ENCODE data around the gene ABCG1.

ABCG1 gene

DNA sequence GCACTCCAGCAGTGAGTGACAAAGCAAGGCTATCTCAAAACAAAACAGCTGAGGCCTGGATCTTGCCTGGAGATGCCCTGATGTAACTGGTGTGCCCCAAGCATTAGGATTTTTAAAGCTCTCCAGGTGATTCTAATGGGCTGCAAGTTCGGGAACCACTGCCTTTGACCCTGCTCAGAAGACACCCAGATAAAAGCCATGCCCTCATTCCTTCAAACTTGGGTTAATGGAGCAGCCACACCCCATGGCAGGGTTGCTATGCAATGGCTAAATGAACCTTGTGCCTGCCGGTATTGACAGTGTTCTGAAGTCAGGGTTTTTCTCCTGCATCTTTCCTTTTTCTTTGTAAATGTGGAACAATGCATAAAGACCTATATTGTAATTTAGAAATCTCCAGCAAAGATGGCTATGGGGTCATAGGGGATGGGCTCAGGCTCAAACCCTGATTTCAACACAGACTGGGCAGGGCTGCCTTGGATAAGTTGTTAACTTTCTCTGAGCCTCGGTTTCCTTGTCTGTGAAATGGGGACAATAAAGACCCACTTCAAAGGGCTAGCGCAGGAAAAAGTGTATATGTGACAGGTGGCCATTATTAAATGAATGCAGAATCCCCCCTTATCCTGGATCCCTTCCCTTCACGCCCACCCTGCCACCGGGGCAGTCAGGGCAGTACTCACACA is 95.8 kb downstream of the ABCG1 start:
- Histone ChIP-seq H3K4me2 (no peak overlapping the region), H3K4me3 (IDR thresholded peaks at IDR 0.05; ENCODE audit: insufficient read depth, low read depth, low read length) (no peak overlapping the region), H3K27me3 (ENCODE audit: insufficient read depth, low read depth) (peaks cover 24% of the 10 kb centered on the region; the same call in 1 of the 2 replicates), H4K20me1 (ENCODE audit: insufficient read depth) (no peaks in the 10 kb centered on the region), H3K27ac (no peak overlapping the region), H3K4me1 (ENCODE audit: low read depth, poor library complexity, severe bottlenecking) (no peaks in the 10 kb centered on the region), H3K79me2 (ENCODE audit: insufficient read depth, low read depth) (no peaks in the 10 kb centered on the region), H3K36me3 (ENCODE audit: insufficient read depth) (no peaks in the 10 kb centered on the region), H3K9ac (no peak overlapping the region), H2AFZ (ENCODE audit: low read depth) (no peak overlapping the region)
- TF ChIP-seq, protein P1, sequence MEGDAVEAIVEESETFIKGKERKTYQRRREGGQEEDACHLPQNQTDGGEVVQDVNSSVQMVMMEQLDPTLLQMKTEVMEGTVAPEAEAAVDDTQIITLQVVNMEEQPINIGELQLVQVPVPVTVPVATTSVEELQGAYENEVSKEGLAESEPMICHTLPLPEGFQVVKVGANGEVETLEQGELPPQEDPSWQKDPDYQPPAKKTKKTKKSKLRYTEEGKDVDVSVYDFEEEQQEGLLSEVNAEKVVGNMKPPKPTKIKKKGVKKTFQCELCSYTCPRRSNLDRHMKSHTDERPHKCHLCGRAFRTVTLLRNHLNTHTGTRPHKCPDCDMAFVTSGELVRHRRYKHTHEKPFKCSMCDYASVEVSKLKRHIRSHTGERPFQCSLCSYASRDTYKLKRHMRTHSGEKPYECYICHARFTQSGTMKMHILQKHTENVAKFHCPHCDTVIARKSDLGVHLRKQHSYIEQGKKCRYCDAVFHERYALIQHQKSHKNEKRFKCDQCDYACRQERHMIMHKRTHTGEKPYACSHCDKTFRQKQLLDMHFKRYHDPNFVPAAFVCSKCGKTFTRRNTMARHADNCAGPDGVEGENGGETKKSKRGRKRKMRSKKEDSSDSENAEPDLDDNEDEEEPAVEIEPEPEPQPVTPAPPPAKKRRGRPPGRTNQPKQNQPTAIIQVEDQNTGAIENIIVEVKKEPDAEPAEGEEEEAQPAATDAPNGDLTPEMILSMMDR (conservative IDR thresholded peaks at IDR 0.05; ENCODE audit: low read depth, low read length), result no peak

DNA sequence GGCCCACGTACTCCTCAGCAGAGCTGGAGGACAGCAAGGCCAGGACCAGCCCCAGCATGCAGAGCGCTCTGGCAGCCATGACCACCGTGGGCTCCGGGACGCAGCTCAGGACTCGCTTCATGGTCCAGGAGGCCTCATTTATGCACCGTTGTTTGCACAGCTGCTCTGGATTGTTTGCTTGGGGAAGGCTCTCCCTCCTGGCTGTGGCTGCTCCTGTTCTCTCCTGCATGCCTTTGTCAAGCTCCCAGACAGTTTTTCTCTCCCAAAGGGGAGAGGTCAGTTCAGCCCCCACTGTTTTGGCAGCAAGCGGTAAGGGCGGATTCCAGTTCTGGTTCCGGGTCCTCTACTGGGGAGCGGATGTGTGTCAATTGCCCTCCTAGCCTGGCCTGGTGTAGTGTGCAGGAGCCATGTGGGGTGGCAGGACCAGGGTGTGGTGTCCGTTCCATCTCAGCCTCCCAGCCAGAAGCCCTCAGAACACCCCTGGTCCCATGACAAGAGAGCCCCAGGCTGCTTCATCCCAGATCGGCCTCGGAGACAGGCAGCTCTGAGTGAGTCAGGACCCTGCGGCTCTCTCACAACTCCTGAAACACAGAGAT is 96.5 kb downstream of the ABCG1 start, which contains the start of gene TFF3:
TFF3 (minus strand) TSS at position 114 of the 596 bp plus-strand sequence; CDS start at position 79, 35 bp downstream.
- Histone ChIP-seq H3K4me2 (no peak within 1 kb of the TSS), H3K27me3 (ENCODE audit: insufficient read depth, low read depth) (peaks cover 24% of the 10 kb centered on the region; the same call in 1 of the 2 replicates), H2AFZ (ENCODE audit: low read depth) (no peak within 1 kb of the TSS), H3K27ac (no peak within 1 kb of the TSS), H3K36me3 (ENCODE audit: insufficient read depth) (no peaks in the 10 kb centered on the region), H3K79me2 (ENCODE audit: insufficient read depth, low read depth) (no peaks in the 10 kb centered on the region), H4K20me1 (ENCODE audit: insufficient read depth) (no peaks in the 10 kb centered on the region), H3K4me1 (ENCODE audit: low read depth, poor library complexity, severe bottlenecking) (no peaks in the 10 kb centered on the region), H3K4me3 (IDR thresholded peaks at IDR 0.05; ENCODE audit: insufficient read depth, low read depth, low read length) (no peak within 1 kb of the TSS), H3K9ac (no peak within 1 kb of the TSS)
- TF ChIP-seq, protein P1 (conservative IDR thresholded peaks at IDR 0.05; ENCODE audit: low read depth, low read length), result no peak

DNA sequence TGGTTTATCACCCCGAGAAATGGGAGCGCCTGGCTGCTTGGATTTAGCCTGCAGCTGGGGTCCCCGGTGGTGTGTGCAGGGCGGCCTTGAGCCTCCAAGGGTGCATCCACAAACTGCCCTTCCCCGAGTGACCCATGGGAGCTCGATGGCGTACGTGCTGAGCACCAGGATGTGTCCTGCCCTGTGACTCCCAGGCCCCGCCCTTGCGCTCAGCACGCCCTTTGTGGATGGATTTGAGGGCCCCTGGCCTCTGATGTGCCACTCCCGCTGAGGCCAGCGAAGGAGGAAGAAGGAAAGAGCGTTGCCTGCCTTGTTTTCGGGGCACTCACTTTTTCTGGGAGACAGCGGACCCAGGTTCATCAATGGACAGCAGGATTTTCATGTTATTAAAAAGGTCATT is 98.0 kb downstream of the ABCG1 start:
- H3K9ac ChIP-seq, result no peak overlapping the region
- H2AFZ ChIP-seq (ENCODE audit: low read depth), result no peak overlapping the region
- H3K27ac ChIP-seq, result no peak overlapping the region
- H3K79me2 ChIP-seq (ENCODE audit: insufficient read depth, low read depth), result no peaks in the 10 kb centered on the region
- H3K4me1 ChIP-seq (ENCODE audit: low read depth, poor library complexity, severe bottlenecking), result no peaks in the 10 kb centered on the region
- H4K20me1 ChIP-seq (ENCODE audit: insufficient read depth), result no peaks in the 10 kb centered on the region
- H3K4me2 ChIP-seq, result no peak overlapping the region
- TF ChIP-seq, protein P1 (conservative IDR thresholded peaks at IDR 0.05; ENCODE audit: low read depth, low read length), result no peak
- peaks cover 24% of the 10 kb centered on the region; the same call in 1 of the 2 replicates for H3K27me3 ChIP-seq (ENCODE audit: insufficient read depth, low read depth)
- no peak overlapping the region for H3K4me3 ChIP-seq (IDR thresholded peaks at IDR 0.05; ENCODE audit: insufficient read depth, low read depth, low read length)
- H3K36me3 ChIP-seq (ENCODE audit: insufficient read depth), result no peaks in the 10 kb centered on the region

DNA sequence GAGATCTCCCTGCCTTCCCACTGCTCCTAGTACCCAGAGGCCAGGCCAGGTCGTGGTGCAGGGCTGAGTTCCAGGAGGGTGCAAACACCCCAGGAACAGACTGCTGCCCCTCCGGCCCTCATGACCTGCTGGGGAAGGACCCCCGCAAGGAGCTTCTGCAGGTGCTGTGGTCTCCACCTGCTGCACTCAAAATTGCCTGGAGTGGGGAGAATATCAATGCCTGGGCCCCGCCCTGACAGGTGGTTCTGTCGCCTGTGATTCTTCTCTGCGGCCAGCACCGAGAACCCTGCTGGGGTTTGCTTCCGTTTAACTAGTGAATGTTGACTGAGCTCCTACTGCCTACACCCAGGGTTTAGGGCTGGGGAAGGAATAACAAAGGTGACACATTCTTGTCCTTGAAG is 98.4 kb downstream of the ABCG1 start:
- Histone ChIP-seq H3K4me1 (ENCODE audit: low read depth, poor library complexity, severe bottlenecking) (no peaks in the 10 kb centered on the region), H2AFZ (ENCODE audit: low read depth) (no peak overlapping the region), H3K36me3 (ENCODE audit: insufficient read depth) (no peaks in the 10 kb centered on the region), H3K4me2 (no peak overlapping the region), H3K27me3 (ENCODE audit: insufficient read depth, low read depth) (peaks cover 24% of the 10 kb centered on the region; the same call in 1 of the 2 replicates), H3K27ac (no peak overlapping the region), H3K4me3 (IDR thresholded peaks at IDR 0.05; ENCODE audit: insufficient read depth, low read depth, low read length) (no peak overlapping the region), H3K9ac (no peak overlapping the region), H3K79me2 (ENCODE audit: insufficient read depth, low read depth) (no peaks in the 10 kb centered on the region), H4K20me1 (ENCODE audit: insufficient read depth) (no peaks in the 10 kb centered on the region)
- TF ChIP-seq, protein P1 (conservative IDR thresholded peaks at IDR 0.05; ENCODE audit: low read depth, low read length), result no peak

Measured in KMS-11 (cell line).